NCI-H510A (cell line): Measurements from ENCODE around the gene ZNF484.
"Not testable (repeated sequence)": the region's sequence is repeated elsewhere in the genome, so short reads cannot be mapped to it uniquely, and the experiment has no call there.

Source experiments
- DNase-seq: peaks from one replicate; lab custom pipeline; 2025; lab: John Stamatoyannopoulos, UW

Gene ZNF484

GRCh38 chr9:92877531-92878430 is at the start of gene ZNF484:
Gene ZNF484, minus strand, starts transcription at chr9:92878038. Its CDS starts 3,009 bp downstream, at chr9:92875029.
- peak; percentile 98 for DNase-seq

GRCh38 chr9:92920437-92920836 is 42.6 kb upstream of the ZNF484 start:
- DNase-seq: no peak

GRCh38 chr9:92917176-92917800 is 39.5 kb upstream of the ZNF484 start:
- no peak for DNase-seq

- DNase-seq: no peak
These were observed 34.0 kb upstream of the ZNF484 start for GRCh38 chr9:92911511-92912475.

- DNase-seq: not testable (repeated sequence)
These were observed 27.3 kb upstream of the ZNF484 start for GRCh38 chr9:92905137-92905536.

GRCh38 chr9:92897323-92897722 is 19.5 kb upstream of the ZNF484 start:
- no peak for DNase-seq

GRCh38 chr9:92895812-92896436 is 18.1 kb upstream of the ZNF484 start:
- DNase-seq: no peak

- DNase-seq: no peak
These were observed 17.0 kb upstream of the ZNF484 start for GRCh38 chr9:92894711-92895362.

DNA sequence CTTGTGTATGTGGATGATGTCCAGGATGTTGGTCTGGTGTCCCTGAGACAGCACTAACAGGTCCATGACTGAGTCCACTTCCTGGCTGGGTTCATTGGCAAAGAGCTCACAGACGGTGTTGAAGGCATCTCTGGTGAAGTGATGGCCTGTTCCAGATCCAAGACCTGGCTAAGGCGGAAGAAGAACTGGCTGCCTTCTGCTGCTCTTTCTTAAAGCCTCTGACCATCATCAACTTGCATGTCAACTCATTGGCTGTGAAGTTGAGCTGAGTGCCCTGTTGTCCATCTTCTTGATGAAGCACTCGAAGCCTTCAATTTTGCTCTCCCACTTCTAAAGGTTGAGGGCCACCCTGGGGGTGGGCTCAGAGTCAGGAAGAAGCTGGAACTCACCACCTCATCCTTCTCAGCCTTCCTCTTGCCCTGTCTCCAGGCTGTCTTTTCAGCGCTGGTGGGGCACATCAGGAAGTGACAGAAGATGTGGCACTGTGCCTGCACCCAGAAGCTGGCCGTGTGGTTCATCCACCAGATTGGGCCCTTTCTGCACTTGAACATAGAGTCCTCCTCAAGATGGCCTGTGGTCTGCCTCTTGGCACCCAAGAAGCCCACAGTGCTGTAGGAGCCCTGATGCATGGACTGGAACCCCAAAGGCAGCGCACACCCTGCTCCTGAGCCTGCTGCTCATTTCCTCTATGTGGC is 16.2 kb upstream of the ZNF484 start:
- DNase-seq: not testable (repeated sequence)

- DNase-seq: not testable (repeated sequence)
These were observed 14.4 kb upstream of the ZNF484 start for GRCh38 chr9:92892276-92892675.

GRCh38 chr9:92890761-92891160 is 12.9 kb upstream of the ZNF484 start:
- DNase-seq: no peak

- DNase-seq: no peak
These were observed 10.1 kb upstream of the ZNF484 start for GRCh38 chr9:92887880-92888338.

- DNase-seq: not testable (repeated sequence)
These were observed 9.2 kb upstream of the ZNF484 start for GRCh38 chr9:92886846-92887610.

GRCh38 chr9:92883666-92884405 is 6.0 kb upstream of the ZNF484 start:
- not testable (repeated sequence) for DNase-seq

DNA sequence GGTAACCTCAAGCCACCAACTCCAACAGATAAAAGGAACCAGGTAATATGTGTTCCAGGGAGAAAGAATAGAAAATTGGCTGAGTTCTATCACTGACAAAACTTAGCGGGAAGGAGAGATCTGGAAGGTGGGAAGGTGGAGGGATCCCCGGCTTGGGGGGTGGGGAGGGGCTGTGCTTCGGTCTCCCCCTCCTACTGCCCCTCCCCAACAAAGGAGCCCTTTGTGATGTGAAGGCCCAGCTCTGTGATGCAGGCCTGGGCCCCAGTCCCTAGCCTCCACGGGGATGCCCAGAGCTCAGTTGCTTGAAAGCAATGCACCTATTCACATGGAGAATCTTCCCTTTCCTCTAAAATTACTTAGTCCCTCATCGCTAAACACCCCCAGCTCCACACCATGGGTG is 4.4 kb upstream of the ZNF484 start:
- no peak for DNase-seq

DNA sequence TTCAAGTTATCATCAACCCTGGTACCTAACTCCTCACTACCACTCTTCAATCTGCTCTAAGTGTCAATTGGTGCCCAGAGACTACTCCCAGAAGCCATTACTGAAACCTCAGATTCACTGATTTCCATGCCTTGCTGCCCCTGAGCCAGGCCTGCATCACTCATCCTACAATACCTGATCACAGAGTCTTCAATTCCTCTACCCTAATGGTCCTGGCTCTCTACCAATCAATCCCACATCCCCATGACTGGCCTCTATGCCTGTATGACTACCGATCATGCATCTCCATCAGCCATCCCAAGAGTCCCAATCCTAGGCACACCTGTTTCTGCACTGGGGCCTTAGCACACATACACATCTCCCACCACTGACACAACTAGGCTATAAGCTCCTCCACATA is 2.5 kb downstream of the ZNF484 start:
- DNase-seq: no peak

DNA sequence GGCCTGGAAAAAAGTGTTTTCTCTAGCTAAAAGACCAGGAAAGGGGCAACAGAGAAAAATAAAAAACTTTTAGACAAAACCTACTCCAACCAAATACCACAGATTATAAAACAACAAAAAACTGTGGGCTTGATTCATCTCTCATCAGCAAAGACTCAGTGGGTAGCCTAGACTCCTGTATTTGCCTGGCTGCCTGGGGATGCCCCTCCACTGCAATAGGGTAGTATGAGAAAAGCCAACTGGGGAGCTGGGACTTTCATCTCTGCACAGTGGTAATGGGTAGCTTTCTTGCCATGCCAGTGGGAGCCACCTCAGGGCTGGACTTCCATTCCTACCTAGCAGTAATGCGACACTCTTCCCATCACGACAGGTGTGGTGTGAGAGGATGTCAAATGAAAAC is 7.5 kb downstream of the ZNF484 start:
- DNase-seq: no peak

DNA sequence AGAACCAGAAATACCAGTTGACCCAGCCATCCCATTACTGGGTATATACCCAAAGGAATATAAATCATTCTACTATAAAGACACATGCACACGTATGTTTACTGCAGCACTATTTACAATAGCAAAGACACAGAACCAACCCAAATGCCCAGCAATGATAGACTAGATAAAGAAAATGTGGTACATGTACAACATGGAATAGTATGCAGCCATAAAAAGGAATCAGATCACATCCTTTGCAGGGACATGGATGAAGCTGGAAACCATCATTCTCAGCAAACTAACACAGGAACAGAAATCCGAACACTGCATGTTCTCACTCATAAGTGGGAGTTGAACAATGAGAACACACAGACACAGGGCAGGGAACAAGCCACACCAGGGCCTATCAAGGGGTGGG is 11.2 kb downstream of the ZNF484 start:
- not testable (repeated sequence) for DNase-seq

DNA sequence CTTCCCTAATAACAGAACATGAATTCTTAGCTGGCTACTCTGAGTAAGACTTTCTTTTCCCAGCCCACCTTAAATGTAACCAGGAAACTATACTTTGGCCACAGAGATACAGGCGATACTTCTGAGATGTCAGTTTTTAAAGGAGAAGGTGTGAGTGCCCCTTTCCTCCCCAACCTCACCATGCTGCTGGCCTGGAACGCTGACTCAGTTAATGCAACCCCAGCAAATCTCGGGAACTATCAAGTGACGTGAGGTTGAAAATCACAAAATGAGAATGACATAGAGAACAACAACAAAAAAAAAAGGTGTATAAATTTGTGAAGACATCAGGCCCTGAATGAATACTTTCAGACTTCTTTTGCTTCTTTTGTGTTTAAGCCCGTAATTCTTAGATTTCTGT is 13.7 kb downstream of the ZNF484 start:
- no peak for DNase-seq
